GM21390 (cell line): ENCODE measurements around the gene GOLGA6A.
A peak's percentile ranks its signal among the peaks of the same experiment; 100 is the strongest.
"Not testable (repeated sequence)": the region's sequence is repeated elsewhere in the genome, so short reads cannot be mapped to it uniquely, and the experiment has no call there.

ENCODE experiments used
- ATAC-seq: cut with Tn5 transposase; IDR thresholded peaks from one replicate; pipeline ENCODE4 v1.9.1; 2021; ENCODE audit not compliant: unreplicated experiment

The GOLGA6A gene

GRCh38 chr15:74108611-74109010 lies 26.3 kb upstream of the GOLGA6A start:
- ATAC-seq, result not testable (repeated sequence)

- ATAC-seq, result no peak
These were observed 25.8 kb upstream of the GOLGA6A start for GRCh38 chr15:74108111-74108510.

GRCh38 chr15:74099963-74100733 lies 17.8 kb upstream of the GOLGA6A start:
- peak; percentile 87 for ATAC-seq

- ATAC-seq, result not testable (repeated sequence)
These were observed 14.6 kb upstream of the GOLGA6A start for GRCh38 chr15:74096753-74097474.

- not testable (repeated sequence) for ATAC-seq
These were observed 13.3 kb upstream of the GOLGA6A start for GRCh38 chr15:74095610-74096009.

- not testable (repeated sequence) for ATAC-seq
These were observed 12.2 kb upstream of the GOLGA6A start for GRCh38 chr15:74094567-74094966.

GRCh38 chr15:74075781-74076180 lies 6.6 kb downstream of the GOLGA6A start:
- not testable (repeated sequence) for ATAC-seq

GRCh38 chr15:74072614-74073337 lies 9.6 kb downstream of the GOLGA6A start:
- not testable (repeated sequence) for ATAC-seq

- not testable (repeated sequence) for ATAC-seq
These were observed 10.2 kb downstream of the GOLGA6A start for GRCh38 chr15:74072132-74072531.

- not testable (repeated sequence) for ATAC-seq
These were observed 10.7 kb downstream of the GOLGA6A start for GRCh38 chr15:74071645-74072044.

GRCh38 chr15:74065684-74066411 lies 16.5 kb downstream of the GOLGA6A start:
- ATAC-seq, result not testable (repeated sequence)

GRCh38 chr15:74064822-74065221 lies 17.5 kb downstream of the GOLGA6A start:
- not testable (repeated sequence) for ATAC-seq

- ATAC-seq, result not testable (repeated sequence)
These were observed 18.2 kb downstream of the GOLGA6A start for GRCh38 chr15:74064183-74064582.

- ATAC-seq, result not testable (repeated sequence)
These were observed 18.8 kb downstream of the GOLGA6A start for GRCh38 chr15:74063425-74064146.

GRCh38 chr15:74062671-74063070 lies 19.7 kb downstream of the GOLGA6A start:
- no peak for ATAC-seq

GRCh38 chr15:74062236-74062635 lies 20.1 kb downstream of the GOLGA6A start:
- ATAC-seq, result no peak

- ATAC-seq, result no peak
These were observed 22.1 kb downstream of the GOLGA6A start for GRCh38 chr15:74060251-74060650.

GRCh38 chr15:74059050-74059833 lies 23.1 kb downstream of the GOLGA6A start:
- not testable (repeated sequence) for ATAC-seq

GRCh38 chr15:74056330-74056729 lies 26.0 kb downstream of the GOLGA6A start:
- not testable (repeated sequence) for ATAC-seq
